ENCODE data around the gene ABTB2. TPM values are rescaled to one million over a fixed set of nuclear protein-coding genes. Genes with fewer than 3 reads are reported as not detected.

The ABTB2 gene
- total RNA-seq, 1 experiment from 2014 or later, result 3.1 TPM

DNA sequence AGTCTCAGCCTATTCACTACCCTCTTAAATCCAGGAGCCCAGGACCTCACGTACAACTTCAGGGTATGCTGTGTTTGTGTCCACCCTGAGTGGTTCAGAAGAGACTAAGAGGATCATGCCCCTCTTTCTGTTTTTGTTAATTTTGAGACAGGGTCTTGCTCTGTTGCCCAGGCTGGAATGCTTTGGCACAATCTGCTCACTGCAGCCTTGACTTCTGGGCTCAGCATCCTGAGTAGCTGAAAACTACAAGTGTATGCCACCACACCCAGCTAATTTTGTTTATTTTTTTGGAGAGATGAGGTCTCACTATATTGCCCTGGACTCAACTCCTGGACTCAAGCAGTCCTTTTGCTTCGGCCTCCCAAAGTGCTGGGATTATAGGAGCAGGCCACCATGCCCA is 133.9 kb downstream of the ABTB2 start:
- DNase-seq (ENCODE audit: unreplicated experiment), result no peak
- Mint-ChIP-seq H3K9me3 (ENCODE audit: unreplicated experiment) (no peaks in the 10 kb centered on the region), H3K36me3 (ENCODE audit: insufficient read depth, unreplicated experiment) (no peaks in the 10 kb centered on the region), H3K27ac (ENCODE audit: low read depth, unreplicated experiment) (no peak overlapping the region), H3K4me3 (ENCODE audit: unreplicated experiment) (no peak overlapping the region), H3K27me3 (ENCODE audit: insufficient read depth, unreplicated experiment) (no peaks in the 10 kb centered on the region), H3K4me1 (ENCODE audit: insufficient read depth, unreplicated experiment) (no peaks in the 10 kb centered on the region)
- ChIA-PET CTCF (interaction anchor here (1.0 kb wide), 1 partner anchor 9 kb away, joined by 3 read pairs; no protein-coding TSS in a partner anchor), POLR2A (no interaction called here)
- no TSS peak for BruUV-seq (replicated peaks)
- TF ChIP-seq, protein P1, sequence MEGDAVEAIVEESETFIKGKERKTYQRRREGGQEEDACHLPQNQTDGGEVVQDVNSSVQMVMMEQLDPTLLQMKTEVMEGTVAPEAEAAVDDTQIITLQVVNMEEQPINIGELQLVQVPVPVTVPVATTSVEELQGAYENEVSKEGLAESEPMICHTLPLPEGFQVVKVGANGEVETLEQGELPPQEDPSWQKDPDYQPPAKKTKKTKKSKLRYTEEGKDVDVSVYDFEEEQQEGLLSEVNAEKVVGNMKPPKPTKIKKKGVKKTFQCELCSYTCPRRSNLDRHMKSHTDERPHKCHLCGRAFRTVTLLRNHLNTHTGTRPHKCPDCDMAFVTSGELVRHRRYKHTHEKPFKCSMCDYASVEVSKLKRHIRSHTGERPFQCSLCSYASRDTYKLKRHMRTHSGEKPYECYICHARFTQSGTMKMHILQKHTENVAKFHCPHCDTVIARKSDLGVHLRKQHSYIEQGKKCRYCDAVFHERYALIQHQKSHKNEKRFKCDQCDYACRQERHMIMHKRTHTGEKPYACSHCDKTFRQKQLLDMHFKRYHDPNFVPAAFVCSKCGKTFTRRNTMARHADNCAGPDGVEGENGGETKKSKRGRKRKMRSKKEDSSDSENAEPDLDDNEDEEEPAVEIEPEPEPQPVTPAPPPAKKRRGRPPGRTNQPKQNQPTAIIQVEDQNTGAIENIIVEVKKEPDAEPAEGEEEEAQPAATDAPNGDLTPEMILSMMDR (IDR thresholded peaks at IDR 0.05; ENCODE audit: unreplicated experiment), result no peak
- intact Hi-C loops (cut with micrococcal nuclease), result no loop called here

- ChIA-PET CTCF (interaction anchor here (1.0 kb wide), 1 partner anchor 10 kb away, joined by 3 read pairs; no protein-coding TSS in a partner anchor), POLR2A (no interaction called here)
- no TSS peak for BruUV-seq (replicated peaks)
- TF ChIP-seq, protein P1 (IDR thresholded peaks at IDR 0.05; ENCODE audit: unreplicated experiment), result no peak
- Mint-ChIP-seq H3K27ac (ENCODE audit: low read depth, unreplicated experiment) (no peak overlapping the region), H3K4me1 (ENCODE audit: insufficient read depth, unreplicated experiment) (no peaks in the 10 kb centered on the region), H3K9me3 (ENCODE audit: unreplicated experiment) (no peaks in the 10 kb centered on the region), H3K36me3 (ENCODE audit: insufficient read depth, unreplicated experiment) (no peaks in the 10 kb centered on the region), H3K4me3 (ENCODE audit: unreplicated experiment) (no peak overlapping the region), H3K27me3 (ENCODE audit: insufficient read depth, unreplicated experiment) (no peaks in the 10 kb centered on the region)
- DNase-seq (ENCODE audit: unreplicated experiment), result no peak
- intact Hi-C loops (cut with micrococcal nuclease), result no loop called here
Measured at GRCh38 chr11:34223021-34223813, 134.6 kb downstream of the ABTB2 start.

DNA sequence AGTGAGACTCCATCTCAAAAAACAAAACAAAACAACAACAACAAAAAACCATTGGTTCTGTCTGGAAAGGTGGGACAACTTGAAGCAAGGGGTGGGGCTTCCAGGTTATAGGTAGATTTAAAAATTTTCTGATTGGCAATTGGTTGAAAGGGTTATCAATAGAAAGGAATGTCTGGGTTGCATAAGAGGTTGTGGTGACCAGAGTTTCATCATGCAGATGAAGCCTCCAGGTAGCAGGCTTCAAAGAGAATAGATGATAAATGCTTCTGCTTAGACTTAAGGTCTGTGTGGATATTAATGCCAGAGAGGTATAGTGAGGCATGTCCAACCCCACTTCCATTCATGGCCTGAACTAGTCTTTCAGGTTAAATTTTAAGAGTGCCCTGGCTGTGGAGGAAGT is 135.8 kb downstream of the ABTB2 start:
- Mint-ChIP-seq H3K27ac (ENCODE audit: low read depth, unreplicated experiment) (no peak overlapping the region), H3K4me1 (ENCODE audit: insufficient read depth, unreplicated experiment) (no peaks in the 10 kb centered on the region), H3K4me3 (ENCODE audit: unreplicated experiment) (no peak overlapping the region), H3K36me3 (ENCODE audit: insufficient read depth, unreplicated experiment) (no peaks in the 10 kb centered on the region), H3K27me3 (ENCODE audit: insufficient read depth, unreplicated experiment) (no peaks in the 10 kb centered on the region), H3K9me3 (ENCODE audit: unreplicated experiment) (no peaks in the 10 kb centered on the region)
- DNase-seq (ENCODE audit: unreplicated experiment), result no peak
- no TSS peak for BruUV-seq (replicated peaks)
- POLR2A ChIA-PET, result no interaction called here
- CTCF ChIA-PET, result no interaction called here
- intact Hi-C loops (cut with micrococcal nuclease), result no loop called here
- TF ChIP-seq, protein P1 (IDR thresholded peaks at IDR 0.05; ENCODE audit: unreplicated experiment), result no peak

GRCh38 chr11:34219941-34220370 is 137.9 kb downstream of the ABTB2 start:
- H3K4me3 Mint-ChIP-seq (ENCODE audit: unreplicated experiment), result no peak overlapping the region
- CTCF ChIA-PET, result no interaction called here
- intact Hi-C loops (cut with micrococcal nuclease), result no loop called here
- no peaks in the 10 kb centered on the region for H3K27me3 Mint-ChIP-seq (ENCODE audit: insufficient read depth, unreplicated experiment)
- POLR2A ChIA-PET, result interaction anchor here (1.2 kb wide), 1 partner anchor 14 kb away, joined by 3 read pairs; no protein-coding TSS in a partner anchor
- TF ChIP-seq, protein P1 (IDR thresholded peaks at IDR 0.05; ENCODE audit: unreplicated experiment), result no peak
- BruUV-seq (replicated peaks), result no TSS peak
- H3K9me3 Mint-ChIP-seq (ENCODE audit: unreplicated experiment), result no peaks in the 10 kb centered on the region
- H3K27ac Mint-ChIP-seq (ENCODE audit: low read depth, unreplicated experiment), result no peak overlapping the region
- DNase-seq (ENCODE audit: unreplicated experiment), result no peak
- peaks cover 4% of the 10 kb centered on the region for H3K4me1 Mint-ChIP-seq (ENCODE audit: insufficient read depth, unreplicated experiment)
- no peaks in the 10 kb centered on the region for H3K36me3 Mint-ChIP-seq (ENCODE audit: insufficient read depth, unreplicated experiment)

Data from MCF 10A (cell line).